ENCODE data around the gene PLCXD3. TPM values are rescaled to one million over a fixed set of nuclear protein-coding genes. Genes with fewer than 3 reads are reported as not detected.

Gene PLCXD3
- total RNA-seq: not detected in 2 replicates

GRCh38 chr5:41510176-41510831 is at the start of gene PLCXD3:
Gene PLCXD3 (minus strand): TSS chr5:41510601. CDS start chr5:41510526, 75 bp downstream.

